SK-N-DZ (cell line): Measurements from ENCODE around the gene HPS1.
A peak's percentile ranks its signal among the peaks of the same experiment; 100 is the strongest.

Experiments used
- DNase-seq: peaks from one replicate; pipeline ENCODE4 v3.0.0-alpha.2; 2015; ENCODE audit warnings: low spot score

HPS1 gene

DNA sequence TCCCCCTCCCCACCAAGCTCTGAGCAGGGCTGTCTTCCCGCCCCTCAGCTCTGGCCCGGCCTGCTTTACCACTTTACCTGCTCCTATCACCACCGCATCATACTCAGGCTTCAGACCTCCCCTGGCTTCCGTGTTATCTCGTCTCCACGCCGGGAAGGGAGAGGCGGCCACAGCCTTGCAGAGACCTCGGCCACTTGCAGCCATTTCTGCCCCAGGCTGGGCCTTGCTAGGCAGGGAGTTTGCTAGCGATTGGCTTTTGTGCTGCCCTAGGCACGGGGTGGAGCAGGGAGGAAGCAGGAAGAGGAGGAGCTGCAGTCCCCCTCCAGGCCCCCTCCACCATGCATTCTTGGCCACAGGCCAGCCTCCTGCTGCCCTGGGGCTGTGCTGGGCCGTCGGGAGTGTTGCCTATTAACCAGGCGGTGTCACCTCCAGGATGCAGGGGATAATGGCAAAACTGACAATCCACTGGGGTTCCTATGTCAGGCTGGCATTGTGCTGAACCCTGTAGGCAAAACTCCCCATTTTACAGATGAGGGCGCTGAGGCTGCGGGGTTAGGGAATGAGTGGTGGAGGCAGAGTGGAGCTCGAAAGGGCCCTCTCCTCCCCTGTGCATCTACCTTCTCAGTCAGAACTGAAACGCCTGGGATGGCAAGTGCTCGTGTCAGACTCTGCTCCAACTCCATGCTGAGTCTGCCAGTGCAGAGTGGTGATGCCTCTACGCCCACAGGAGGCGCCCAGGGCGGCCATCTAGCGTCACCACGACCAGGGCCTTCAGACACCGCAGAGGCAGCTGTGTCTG, 31.6 kb downstream of the HPS1 start, which contains the start of gene PYROXD2:
Gene PYROXD2 (minus strand): TSS at position 251 of the 799 bp plus-strand sequence. CDS start 47 bp downstream, at position 204.
- DNase-seq: peak; percentile 87

GRCh38 chr10:98414578-98414931, 32.2 kb downstream of the HPS1 start:
- DNase-seq: no peak

DNA sequence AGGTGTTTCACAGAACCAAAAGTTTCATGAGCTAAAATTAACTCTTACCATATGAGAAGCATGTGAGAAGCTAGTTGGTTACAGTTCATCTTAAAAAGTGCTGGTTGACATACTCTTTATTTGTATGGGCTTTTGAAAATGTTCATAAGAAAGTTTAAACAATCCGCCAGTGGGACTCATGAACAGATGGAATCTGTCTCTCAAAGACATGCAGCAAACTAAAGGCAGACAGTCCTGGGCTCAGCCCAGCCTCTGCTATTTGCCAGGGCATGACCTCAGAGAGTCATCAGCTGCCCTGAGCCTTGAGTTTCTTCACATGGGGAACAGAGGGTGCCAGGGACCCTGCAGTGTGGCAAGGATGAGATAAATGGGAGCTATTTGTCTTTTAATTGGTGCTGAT, 35.0 kb downstream of the HPS1 start:
- no peak for DNase-seq

DNA sequence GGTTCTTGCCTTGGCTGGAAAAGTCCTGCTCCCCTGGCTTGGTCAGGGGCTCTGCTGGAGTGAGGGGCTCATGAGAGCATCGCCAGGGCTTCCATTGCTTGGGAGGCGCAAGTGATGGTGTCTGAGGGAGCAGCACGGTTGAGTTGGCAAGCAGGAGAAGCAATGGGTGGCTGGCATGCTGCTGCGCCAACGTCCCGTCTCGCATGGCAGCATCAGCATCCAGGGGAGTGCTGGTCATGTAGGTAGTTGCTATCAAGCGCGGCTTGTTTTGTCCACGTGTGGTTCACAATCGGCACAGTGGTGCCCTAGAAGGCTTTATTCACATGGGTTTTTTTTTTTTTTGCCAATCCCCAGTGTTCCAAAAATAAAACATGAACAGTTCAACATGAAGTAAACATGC, 35.6 kb downstream of the HPS1 start:
- DNase-seq: no peak

GRCh38 chr10:98410759-98411158, 36.0 kb downstream of the HPS1 start:
- DNase-seq: no peak

DNA sequence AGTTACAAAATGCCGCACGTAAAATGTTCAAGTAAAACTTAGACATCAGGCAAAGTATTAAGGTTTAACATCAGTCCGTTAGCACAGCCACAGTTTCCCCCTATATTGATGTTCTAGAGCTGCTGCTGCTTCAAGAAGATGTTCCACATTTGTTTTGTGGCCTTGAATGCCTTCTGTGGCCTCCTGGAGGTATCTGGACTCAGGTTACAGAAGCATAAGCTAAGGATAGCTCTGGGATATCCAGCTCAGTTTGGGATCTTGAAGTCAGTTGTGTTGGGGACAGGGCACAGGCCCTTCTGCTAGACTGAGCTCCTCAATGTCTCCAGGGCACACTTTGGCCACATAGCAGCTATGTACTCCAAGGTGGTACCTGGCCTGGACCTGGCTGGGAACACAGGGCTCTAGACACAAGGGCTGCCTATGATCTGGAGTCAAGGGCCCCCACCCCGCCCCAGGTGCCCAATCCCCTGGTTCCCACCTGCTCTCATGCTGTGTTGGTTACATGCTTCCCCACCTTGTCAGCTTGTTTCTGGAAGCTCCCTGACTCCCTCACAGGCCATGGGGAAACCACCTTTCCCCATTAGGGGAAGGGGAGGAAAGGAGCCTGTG, 36.5 kb downstream of the HPS1 start:
- no peak for DNase-seq

DNA sequence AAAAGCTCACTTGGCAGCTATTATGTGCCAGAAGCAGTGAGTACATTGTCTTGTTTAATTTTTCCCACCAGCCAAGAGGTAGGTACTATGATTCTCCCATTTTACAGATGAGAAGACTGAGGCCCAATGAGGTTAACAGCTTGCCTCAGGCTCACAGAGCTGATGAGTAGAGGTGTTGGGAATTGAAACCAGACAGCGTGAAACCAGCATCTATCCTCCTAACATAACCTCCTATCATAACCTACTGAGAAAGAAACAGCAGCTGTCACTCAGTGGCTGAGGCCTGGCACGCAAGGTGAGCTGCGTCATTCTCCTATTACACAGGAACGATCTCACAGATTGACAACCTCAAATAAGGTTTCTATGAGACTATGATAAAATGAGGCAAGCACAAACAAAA, 37.9 kb downstream of the HPS1 start:
- DNase-seq: no peak

DNA sequence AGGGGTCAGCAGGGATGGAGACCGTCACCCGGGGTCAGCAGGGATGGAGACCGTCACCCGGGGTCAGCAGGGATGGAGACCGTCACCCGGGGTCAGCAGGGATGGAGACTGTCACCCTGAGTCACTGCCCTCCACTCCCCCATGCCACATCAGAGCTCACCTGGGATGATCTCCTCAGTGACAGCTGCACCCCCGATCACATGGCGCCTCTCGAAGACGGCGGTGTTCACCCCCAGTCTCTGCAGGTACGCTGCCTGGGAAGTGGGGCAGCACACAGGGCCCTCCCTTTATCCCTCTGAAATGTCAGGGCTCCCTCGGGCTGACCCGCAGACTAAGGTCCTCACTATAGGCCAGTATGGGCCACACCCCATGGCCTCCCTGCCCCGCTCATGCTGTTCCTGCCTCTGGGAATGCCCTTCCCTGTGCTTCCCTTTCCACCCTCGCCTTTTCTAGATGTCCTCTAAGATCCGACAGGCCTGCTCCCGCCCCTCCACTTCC, 38.9 kb downstream of the HPS1 start:
- DNase-seq: no peak

GRCh38 chr10:98407017-98407743, 39.6 kb downstream of the HPS1 start:
- no peak for DNase-seq

GRCh38 chr10:98405422-98405821, 41.3 kb downstream of the HPS1 start:
- DNase-seq: no peak

GRCh38 chr10:98404571-98405359, 42.0 kb downstream of the HPS1 start:
- no peak for DNase-seq

DNA sequence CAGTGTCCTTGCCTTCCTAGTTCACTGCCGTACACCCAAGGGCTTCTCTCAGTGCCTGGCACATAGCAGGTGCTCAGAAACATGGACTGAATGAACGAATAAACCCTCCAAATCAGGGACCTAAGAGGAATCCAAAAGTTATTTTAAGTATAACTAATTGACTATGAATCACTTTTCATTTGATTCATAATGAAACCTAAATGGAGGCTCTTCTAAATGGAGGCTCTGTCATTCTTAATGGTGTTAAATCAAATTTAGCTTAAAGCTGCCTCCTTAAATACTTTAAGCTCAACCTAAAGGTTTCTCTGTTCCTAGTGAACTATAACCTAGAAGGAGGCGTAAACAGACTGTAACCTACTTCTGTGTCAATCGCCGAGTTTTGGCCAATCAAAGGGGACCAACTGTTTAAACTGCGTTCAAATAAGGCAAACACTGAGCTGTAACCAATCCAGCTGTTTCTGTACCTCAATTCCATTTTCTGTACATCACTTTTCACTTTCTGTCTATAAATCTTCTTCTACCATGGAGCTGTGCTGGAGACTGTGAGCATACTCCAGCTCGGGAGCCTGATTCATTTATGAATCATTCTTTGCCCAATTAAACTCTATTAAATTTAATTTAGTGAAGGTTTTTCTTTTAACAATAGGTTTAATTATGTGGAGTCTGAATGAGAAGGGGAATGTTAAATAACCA, 42.8 kb downstream of the HPS1 start:
- no peak for DNase-seq

GRCh38 chr10:98402931-98403718, 43.6 kb downstream of the HPS1 start:
- DNase-seq: no peak

- DNase-seq: no peak
Observed at GRCh38 chr10:98402478-98402877, 44.3 kb downstream of the HPS1 start.

DNA sequence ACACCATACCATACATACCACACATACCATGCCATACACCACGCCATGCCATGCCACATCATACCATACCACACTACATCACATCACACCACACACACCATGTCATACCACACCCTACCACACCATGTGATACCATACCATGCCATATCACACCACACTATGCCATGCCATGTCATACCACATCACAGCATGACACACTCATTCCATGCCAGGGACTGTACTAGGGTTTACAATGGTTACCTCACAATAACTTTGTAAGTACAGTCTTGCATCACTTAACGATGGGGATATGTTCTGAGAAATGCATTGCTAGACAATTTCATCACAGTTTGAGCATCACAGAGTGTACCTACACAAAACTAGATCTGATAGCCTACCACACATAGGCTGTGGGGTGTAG, 46.3 kb downstream of the HPS1 start:
- no peak for DNase-seq

DNA sequence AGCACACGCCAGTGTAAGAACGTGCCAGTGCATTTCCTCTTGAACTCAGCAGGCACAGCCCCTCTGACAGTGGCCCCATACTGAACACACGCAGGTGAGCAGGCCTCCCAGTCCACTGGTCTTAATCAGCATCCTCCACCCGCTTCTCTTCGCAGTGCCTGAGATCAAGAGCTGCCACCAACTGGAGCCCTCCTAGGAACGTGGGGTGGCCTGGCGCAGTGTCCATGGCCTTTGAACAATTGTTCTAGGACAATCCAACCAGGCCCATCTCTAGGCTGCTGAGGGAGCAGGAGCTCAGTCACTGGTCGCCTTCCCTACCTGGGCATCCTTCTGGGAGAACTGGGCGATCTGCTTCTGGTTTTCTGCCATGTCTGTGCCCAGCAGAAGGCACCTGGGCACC, 47.0 kb downstream of the HPS1 start:
- DNase-seq: no peak

GRCh38 chr10:98397089-98397600, 49.6 kb downstream of the HPS1 start:
- no peak for DNase-seq

- no peak for DNase-seq
Observed at GRCh38 chr10:98396096-98397063, 50.4 kb downstream of the HPS1 start.
